Measurements from ENCODE around the gene GALNT10.
A peak's percentile ranks its signal among the peaks of the same experiment; 100 is the strongest.

GALNT10 gene

DNA sequence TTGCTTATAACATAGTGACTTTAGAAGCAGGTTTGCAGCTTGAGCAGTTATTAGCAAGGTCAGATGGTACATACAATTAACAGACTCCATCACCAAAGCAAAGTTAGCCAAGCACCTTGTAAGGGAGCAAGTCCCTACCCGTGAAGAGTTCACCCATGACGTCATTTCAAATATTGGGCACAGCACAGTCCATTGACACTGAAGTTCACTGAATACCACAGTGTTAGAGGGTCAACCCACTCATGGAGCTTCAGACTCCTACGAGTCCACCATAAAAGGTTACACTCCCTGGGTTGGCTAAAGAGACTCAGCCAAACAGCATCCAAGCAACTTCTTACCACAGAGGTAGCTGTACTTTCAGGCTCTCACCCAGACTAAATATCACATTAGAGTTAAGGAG is 77.5 kb downstream of the GALNT10 start:
- no peak for DNase-seq

DNA sequence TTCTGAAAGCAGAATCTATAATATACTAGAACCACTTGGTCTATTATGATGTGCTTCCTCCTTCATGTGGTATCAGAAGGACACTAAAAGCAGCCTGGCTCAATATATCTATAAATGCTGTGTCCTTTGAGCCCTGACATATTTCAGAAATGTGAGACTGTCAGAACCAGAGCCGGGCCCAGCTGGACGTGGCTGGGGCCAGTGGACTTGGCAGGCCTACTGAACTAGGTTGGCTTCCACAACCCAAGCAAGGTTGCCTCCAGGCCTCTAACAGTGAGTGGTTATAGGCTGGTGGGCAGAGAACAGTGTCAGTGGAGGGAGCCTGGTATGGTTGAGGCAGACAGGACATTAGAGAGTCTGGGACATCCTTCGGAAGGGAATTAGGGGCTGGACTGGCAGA is 78.9 kb downstream of the GALNT10 start:
- DNase-seq: no peak

DNA sequence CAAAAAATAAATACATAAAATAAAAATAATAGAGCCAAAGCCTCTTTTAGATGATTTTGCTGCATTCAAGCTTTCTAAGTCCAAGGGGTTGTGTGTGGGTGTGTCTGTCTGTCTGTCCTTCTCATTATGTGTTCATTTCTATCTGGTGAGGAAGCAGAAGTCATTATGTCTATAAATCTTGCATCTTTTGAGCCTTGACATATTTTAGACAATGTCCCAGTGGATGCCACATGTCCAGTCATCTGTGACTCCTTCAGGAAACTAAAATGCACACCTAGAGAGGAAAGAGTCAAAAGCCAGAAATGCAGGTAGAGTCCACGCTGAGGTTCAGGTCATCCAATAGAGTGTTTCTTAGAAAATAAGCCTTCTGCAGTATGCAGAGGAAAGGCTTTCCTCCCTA is 80.9 kb downstream of the GALNT10 start:
- DNase-seq: no peak

DNA sequence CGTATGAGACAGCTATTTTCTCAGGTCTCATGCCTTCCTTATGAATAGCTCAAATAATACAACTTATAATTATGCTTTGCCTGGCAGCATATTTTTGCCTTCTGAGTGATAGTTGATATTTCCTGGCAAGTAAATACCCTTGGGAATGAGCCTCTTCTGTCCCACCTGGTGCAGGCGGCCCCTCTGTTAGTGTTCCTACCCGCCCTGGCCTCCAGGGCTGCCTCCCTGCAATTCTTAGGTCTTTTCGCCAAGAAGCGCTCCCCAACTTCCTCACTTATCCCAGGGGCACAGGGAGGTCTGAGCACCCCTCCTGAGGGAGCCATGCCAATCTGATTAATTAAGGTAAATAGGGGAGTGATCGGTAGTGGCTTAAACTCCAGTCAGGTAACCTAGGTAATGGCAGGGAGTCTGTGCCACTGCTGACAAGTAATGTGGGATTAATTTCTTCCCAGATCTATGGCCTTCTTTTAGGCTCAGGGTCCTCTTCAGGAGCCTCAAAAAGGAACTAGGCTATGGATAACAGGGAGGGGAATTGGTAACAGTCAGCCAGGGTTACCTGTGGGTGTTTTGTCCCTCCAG is 81.5 kb downstream of the GALNT10 start:
- no peak for DNase-seq

DNA sequence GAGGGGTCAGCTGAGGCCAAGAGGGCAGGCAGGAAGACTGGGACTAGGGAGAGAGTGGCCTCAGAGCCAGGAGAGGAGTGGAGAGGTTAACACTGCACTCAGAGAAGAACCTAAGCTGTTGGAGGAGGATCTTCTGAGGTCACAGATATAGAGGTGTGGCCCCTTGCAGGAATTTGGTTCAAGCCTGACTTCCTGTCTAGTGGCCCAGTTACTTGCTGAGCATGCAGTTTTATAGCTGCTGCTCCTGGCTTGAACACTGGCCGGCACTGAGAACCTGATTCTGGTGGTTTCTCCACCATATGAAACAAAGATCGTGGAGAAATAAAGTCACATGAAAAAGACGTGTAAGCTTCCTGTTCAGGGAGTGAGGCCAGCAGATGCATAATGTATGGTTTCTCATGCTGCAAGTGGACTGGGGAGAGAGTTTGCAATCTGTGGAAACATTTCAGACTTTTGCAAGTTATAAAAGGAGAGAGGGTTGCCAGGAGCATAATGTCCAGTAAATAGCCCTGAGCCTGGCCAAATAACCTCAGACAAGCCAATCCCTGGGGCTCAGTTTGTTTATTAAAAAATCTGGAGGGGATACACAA is 82.6 kb downstream of the GALNT10 start:
- peak; percentile 24 for DNase-seq

DNA sequence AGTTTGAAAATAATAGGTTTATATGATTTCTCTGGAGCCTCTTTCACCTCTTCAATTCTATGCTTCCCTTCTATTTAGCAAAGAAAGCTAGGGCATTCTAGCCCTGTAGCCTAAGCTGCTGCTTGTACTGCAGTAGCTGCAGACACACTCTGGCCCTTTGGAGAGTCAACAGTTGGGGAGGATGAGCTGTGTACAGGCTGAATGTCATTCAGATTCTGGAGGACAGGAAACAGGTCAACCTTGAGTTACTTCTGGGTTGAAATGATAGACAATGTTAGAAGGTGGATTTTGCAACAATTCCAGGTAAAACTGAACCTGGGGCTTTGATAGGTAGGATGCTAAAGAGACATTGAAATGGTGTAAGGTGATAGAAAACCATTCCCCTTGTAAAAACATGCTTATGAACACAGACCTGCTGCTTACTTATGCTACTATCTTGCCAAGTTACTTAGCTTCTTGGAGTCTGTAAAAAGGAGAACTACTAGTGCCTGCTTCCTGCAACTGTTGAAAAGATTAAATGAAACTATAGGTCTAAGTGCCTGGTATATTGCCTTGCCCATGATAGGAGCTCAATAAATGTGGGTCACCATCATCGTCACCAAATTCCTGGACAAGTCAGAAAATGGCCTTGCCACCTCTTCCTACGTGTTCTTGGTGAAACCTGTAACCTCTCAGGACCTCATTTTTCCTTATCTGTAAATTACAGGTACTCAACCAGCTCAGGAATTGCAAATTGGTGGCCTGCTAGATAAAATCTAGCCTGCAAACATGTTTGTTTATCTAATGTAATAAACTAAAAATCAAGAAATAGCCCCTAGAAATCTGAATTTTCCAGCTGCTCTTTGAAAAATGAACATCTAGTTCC is 83.7 kb downstream of the GALNT10 start:
- DNase-seq: no peak

DNA sequence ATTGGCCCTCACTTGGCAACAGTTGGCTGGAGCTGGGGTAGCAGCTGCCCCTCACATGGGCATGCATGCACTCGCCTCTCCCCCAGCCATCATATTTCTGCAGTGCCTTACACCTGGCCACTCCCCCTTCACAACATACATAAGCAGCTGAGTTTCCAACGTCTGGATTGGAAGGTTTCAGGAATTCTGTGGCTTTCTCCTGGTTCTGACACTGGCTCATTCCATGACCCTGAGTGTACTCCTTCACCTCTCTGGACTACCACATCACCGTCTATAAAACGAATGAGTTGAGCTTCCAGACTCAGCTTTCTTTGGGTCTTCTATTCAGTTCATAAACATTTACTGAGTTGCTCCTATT is 84.3 kb downstream of the GALNT10 start:
- DNase-seq: peak; percentile 13

DNA sequence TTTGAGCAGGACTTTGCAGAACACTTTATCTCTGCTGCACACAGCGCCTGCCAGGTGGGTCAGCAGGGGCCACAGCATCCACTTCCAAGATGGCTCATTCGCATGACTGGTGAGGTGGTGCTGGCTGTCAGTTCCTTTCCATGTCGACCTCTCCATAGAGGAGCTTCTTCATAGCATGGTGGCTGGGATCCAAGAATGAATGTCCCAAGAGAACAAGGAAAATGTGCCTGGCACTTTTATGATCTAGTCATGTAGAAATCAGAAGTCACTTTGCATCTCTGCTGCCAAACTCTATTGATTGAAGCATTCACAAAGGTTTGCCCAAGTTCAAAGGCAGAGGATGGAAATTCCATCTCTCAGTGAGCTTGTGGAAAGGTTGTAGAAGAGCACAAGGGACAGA is 85.0 kb downstream of the GALNT10 start:
- DNase-seq: no peak

DNA sequence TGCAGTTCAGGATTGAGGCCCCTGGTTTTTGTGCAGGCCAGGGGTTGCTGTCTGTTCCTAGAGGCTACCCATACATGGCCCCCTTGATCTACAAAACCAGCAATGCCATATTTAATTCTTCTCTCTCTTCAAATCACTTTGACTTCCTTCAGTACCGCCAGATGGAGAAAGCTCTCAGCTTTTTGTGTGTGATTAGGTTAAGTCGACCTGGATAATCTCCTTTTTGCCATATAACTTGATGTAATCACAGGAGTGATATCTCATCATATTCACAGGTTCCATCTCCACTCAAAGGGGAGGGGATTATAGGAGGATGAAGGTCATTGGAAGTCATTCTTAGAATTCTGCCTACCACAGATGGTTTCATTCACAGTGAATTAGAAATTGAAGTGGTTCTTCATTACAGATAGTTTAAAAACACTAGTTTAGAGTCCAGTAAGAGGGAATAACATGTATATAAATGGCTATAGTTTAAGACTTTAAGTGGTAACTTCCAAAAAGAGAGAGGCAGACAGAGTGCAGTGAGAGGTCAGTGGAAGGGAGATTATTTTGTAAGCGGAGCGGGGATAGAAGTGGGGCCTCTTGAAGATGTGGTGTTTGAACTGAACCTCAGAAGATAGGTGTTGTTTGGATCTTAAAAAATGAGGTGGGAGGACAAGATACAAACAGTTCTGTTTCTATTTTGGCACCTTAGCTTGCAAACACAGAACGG is 85.9 kb downstream of the GALNT10 start:
- no peak for DNase-seq

DNA sequence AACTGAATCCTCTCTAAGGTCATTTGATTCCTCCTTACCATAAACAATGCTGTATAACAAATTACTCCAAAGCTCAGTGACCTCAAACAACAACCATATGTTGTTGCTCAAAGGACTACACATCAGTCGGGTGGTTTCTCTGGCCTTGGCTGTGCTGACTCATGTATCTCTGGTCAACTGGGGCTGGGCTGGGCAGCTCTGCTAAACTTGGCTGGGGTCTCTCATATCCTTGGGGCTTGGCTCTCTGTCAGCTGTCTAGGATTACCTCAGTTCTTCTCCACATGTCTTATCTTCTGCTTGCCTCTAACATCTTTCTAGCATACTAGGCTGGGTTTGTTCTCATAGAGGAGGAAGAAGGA is 86.4 kb downstream of the GALNT10 start:
- DNase-seq: peak; percentile 90

DNA sequence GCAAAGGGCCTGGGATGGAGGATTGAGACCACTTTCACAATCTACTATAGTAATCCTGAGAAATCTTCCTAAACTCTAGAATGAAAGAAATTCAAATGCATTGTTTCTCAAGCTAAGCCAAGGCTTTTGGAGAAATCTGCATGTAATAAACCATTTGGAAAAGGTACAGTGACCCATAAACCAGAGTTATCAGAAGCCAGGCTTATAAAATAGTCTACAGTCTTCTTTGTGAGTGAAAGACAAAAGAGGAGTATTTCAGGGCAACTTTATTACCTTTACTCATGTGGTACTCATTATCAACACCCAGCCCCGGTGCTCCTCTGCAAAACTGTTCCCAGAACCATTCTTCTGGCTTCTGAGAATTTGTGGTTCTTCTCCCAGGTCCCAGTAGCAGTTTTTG is 87.0 kb downstream of the GALNT10 start:
- DNase-seq: no peak

DNA sequence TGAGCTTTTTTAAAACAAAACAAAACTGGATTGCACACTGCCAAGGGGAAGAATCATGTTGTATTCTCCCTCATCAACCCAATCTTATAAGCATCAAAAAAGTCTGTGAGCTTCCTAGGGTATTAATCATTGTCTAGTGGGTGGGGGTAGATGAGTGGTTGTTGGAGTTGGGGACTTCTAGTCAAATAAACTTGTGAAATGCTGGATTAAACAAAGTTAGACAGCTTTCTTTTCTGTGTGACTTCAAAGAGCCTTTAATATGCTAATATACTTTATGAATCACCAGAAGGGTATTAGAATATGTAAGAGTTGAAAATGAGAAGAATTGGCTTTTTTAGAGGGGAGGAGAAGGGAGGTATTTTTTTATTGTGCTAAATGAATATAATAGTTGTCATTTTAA is 87.7 kb downstream of the GALNT10 start:
- DNase-seq: peak; percentile 56

DNA sequence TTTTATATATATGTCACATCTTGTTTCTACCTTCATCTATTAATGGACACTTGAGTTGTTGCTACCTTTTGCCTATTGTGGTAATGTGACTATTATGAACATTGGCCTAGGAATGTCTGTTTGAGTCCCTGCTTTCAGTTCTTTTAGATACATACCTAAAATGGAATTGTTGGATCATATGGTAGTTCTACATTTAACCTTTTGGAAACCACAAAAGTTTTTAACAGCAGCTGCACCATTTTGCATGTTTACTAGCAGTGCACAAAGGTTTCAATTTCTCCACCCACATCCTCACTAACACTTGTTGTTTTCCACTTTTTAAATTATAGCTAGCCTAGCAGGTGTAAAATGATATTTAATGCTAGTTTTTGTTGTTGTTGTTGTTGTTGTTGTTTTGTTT is 88.4 kb downstream of the GALNT10 start:
- DNase-seq: peak; percentile 63

DNA sequence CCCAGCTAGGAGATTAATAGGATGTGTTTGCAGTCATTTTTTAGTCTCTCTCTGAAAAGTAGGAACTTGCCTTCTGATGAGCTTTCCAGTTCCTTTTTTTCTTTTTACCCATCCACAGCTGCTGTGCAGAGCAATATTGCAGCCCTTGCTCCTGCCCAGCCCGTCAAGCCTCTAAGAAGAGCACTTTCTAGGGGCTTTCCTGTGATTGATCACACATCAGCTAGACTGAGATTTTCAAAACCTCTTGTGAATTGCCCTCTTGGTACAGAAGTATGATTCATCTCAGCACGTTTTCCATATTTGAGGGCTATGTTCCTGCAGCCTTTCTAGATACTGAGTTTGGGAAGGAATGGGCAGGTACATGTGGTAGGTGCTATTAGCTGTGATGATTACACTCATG is 93.9 kb downstream of the GALNT10 start:
- DNase-seq: no peak

DNA sequence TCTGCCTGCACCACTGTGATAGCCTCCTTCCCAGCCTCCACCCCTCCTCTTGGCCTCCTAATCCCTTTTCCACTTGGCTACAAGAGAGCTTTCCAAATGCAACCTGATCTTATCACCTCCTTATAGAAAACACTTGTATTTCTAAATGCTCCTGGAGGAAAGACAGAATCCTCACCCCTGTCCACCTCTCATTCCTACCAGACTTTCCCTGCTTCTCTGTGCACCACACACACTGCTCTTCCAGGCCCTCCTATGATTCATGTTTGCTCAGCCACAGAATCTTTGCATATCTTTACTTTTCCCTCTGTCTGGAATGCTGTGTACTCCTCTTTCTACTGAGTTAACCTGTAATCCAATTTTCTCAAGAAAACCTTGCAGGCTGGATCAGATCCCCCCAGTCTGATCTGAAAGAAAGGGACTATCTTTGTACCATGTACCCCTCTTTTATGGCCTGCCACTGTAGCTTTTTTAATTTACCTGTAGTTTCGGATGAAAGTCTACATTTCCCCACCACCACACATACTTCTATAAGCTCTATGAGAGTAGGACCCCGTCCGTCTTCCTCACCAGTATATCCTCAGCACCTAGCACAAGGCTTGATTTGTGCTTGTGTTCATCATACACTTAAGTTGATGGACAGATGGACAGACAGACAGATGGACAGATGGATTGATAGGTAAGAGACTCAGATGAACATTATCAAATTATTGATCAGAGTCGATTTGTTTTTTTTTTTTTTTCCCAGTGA is 95.3 kb downstream of the GALNT10 start:
- DNase-seq: peak; percentile 73

DNA sequence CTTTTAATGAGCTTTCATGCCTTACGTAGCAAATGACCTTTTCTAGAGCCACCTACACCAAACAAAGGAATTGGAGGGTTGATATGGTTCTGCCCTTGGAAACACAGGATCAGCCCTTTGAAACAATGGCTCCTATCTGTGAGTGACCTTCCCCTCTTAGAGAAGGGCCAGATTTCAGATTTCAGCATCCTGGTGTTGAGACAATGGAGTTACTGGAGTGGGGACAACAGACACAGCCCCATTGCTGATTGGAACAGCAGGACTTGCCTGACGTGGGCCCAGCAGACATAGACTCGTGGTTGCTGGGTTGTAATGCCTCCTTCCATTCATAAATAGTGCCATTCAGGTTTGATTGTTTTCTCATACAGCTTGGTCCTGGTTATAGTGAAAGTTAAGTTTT is 96.0 kb downstream of the GALNT10 start:
- no peak for DNase-seq

DNA sequence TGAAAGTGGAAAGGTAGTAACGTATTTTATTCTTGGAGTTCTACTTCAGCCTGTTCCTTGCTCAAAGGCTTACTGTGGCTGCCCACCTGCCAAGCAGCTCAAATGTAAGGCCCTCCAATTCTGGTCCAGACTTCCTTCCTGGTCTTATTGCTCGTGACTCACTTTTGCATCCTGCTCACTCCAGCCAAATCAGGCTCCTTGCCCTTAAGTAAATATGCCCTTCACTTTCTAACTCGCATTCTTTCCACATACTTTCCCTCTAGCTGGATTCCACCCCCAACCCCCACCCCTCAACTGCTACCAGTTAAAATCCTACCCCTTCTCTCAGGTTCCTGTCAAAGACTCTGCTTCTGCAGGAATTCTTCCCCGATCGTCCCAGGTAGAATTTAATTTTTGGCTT is 96.6 kb downstream of the GALNT10 start:
- DNase-seq: peak; percentile 77

DNA sequence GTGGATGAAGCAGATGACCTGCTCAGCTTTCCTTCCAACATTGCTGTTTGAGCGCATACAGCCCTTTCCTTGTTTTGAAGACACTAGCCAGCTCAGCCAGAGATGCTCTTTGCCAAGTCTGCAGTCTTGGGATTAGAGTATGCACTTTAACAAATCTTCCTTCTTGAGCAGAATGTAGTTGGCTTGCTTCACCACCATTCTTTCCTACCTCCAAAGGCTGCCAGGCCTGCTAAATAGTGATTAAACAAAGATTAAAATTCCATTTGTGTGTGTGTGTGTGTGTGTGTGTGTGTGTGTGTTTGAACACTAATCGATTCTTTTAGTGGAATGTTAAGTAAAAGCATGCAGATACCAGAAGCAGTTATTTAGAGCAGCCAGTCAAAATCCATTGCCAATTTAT is 97.6 kb downstream of the GALNT10 start:
- DNase-seq: no peak

DNA sequence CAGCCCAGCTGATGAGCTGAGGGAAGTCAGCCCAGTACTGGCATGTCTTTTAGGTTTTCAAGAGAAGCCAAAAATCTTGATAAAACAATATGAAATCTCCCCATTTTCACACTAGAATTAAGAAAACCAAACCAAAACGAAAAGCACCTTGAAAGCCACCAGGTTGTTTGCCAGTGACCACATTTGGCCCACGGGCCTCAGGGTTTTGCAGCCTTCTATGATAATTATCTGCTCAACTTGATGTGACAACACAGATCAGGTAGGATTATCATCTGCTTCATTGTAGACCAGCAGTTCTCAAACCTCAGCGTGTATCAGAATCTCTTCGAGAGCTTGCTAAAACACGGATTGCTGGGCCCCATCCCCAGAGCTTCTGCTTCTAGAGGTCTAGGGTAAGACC is 101.4 kb downstream of the GALNT10 start:
- DNase-seq: no peak

DNA sequence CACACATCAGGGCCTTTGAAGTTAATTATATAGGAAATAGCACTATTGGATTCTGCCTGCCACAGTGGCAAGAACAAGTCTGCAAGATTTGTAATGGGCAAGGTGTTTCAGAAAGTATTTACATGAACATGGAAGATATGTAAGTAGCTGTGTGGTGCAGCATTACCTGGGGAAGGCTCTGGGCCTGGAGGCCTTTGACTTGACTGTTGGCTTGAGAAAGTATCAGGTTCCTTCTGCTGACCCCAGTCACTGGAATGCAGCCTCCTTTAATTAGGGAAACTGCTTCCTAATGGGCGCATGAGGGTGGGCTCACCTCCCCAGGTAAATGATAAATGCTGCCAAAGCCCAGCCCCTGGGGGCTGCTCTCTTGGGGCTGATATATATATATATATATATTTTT is 102.7 kb downstream of the GALNT10 start:
- DNase-seq: no peak

DNA sequence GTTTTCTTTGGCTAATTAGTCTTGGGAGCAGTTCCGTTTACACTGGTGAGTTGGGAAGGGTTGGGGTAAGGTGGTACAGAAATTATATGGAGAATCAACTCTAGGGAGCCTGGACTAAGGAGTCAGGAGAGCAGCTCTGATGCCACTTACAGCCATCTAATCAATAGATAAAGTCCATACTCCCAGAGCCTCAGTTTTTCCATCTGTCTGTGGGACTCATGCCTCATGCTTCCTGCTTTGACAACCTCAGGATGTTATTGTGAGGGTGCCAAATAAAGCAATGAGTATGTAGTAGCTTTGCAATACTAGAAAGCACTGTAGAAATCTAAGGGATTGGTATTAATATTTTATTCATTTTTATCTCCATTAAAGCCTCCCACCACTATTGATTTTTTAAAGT is 105.0 kb downstream of the GALNT10 start:
- DNase-seq: no peak

DNA sequence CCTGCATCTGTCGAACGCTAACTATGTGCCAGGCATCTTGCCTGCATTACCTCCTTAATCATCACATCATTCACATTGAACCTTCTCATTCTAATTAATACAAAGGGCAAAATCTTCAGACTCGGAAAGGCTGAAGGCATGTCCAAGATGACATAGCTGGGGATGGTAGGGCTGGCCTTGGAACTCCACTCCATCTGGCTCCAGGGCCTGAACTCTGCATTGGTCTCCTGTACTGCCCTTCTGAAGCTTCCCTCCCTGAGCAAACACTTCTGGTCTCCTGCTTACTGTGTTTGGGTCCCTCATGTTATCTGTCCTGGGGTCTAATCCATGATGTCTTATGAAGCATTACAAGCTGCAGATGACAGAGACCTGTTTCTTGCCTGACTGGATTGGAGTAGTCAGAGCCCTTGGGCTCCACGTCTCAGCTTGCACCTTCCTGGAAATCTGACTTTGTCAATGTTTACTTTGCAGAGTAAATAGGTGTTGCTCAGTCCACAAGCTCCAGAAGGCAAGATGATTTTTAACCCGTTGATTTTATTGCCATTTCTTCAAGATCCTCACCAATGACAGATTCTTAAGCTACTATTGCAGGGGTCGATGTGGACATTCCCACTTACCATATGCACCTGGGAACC is 106.1 kb downstream of the GALNT10 start:
- DNase-seq: no peak

DNA sequence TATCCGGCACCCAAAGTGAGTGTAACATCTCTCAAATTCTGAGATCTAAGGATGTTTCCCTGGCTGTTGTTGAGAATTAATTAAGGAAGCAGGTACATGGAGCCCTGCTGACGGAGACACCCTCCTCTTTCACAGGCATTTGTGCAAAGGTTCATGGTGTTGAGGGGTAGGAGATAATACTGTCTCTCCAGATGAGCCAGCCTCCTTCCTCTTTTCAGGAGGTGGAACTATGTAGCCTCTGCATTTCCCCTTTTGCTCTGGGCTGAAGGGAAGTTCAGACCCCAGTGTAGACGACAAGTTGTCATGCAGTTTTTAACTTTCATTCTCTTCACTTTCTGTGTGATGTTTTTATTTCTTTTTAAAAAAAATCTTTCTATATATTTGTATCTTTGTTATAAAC is 107.5 kb downstream of the GALNT10 start:
- no peak for DNase-seq
